ENCODE results near the gene ZNF622. TPM values are rescaled to one million over a fixed set of nuclear protein-coding genes. Genes with fewer than 3 reads are reported as not detected.
"Not testable (repeated sequence)": the region's sequence is repeated elsewhere in the genome, so short reads cannot be mapped to it uniquely, and the experiment has no call there.

ZNF622 gene
- total and polyA plus RNA-seq, 3 donors from 2014 or later, result 24.5 to 36.3 (median 24.8) TPM

GRCh38 chr5:16483361-16483760 lies 17.8 kb upstream of the ZNF622 start:
- Histone ChIP-seq H3K4me3 (no peak overlapping the region), H3K4me1 (no peaks in the 10 kb centered on the region), H3K27ac (no peak overlapping the region), H3K36me3 (ENCODE audit: low read depth, missing control alignments) (no peaks in the 10 kb centered on the region), H3K9me3 (no peaks in the 10 kb centered on the region), H3K27me3 (no peaks in the 10 kb centered on the region)
- intact Hi-C loops (cut with DNase I; ENCODE audit: low total_unique reads), result no loop called here
- no peak for TF ChIP-seq CTCF (IDR thresholded peaks at IDR 0.05)
- no peak for TF ChIP-seq POLR2A (IDR thresholded peaks at IDR 0.05)
- DNase-seq, result no peak

- no peak overlapping the region for H3K27ac ChIP-seq
- no peak overlapping the region for H3K4me3 ChIP-seq
- H3K27me3 ChIP-seq, result no peaks in the 10 kb centered on the region
- no peaks in the 10 kb centered on the region for H3K36me3 ChIP-seq (ENCODE audit: low read depth, missing control alignments)
- intact Hi-C loops (cut with DNase I; ENCODE audit: low total_unique reads), result no loop called here
- no peak for DNase-seq
- H3K4me1 ChIP-seq, result no peaks in the 10 kb centered on the region
- no peak for TF ChIP-seq POLR2A (IDR thresholded peaks at IDR 0.05)
- no peak for TF ChIP-seq CTCF (IDR thresholded peaks at IDR 0.05)
- no peaks in the 10 kb centered on the region for H3K9me3 ChIP-seq
- 44 to 61% methylated on average over 2 of the region's 2 CpGs for WGBS, 2 donors
Observed at GRCh38 chr5:16482891-16483290, 17.3 kb upstream of the ZNF622 start.

- WGBS, 2 donors, result 89 to 90% methylated on average over 6 of the region's 6 CpGs
- Histone ChIP-seq H3K27me3 (no peaks in the 10 kb centered on the region), H3K9me3 (no peaks in the 10 kb centered on the region), H3K27ac (no peak overlapping the region), H3K4me3 (no peak overlapping the region), H3K4me1 (no peaks in the 10 kb centered on the region), H3K36me3 (ENCODE audit: low read depth, missing control alignments) (no peaks in the 10 kb centered on the region)
- DNase-seq, result no peak
- TF ChIP-seq CTCF (IDR thresholded peaks at IDR 0.05) (no peak), POLR2A (IDR thresholded peaks at IDR 0.05) (no peak)
- intact Hi-C loops (cut with DNase I; ENCODE audit: low total_unique reads), result no loop called here
Observed at GRCh38 chr5:16480821-16481538, 15.4 kb upstream of the ZNF622 start.

GRCh38 chr5:16480144-16480543 lies 14.5 kb upstream of the ZNF622 start:
- H3K4me1 ChIP-seq, result no peaks in the 10 kb centered on the region
- intact Hi-C loops (cut with DNase I; ENCODE audit: low total_unique reads), result no loop called here
- H3K9me3 ChIP-seq, result no peaks in the 10 kb centered on the region
- no peaks in the 10 kb centered on the region for H3K27me3 ChIP-seq
- H3K36me3 ChIP-seq (ENCODE audit: low read depth, missing control alignments), result no peaks in the 10 kb centered on the region
- no peak for DNase-seq
- H3K27ac ChIP-seq, result no peak overlapping the region
- no peak for TF ChIP-seq CTCF (IDR thresholded peaks at IDR 0.05)
- TF ChIP-seq POLR2A (IDR thresholded peaks at IDR 0.05), result no peak
- H3K4me3 ChIP-seq, result no peak overlapping the region

- TF ChIP-seq POLR2A (IDR thresholded peaks at IDR 0.05) (no peak), CTCF (IDR thresholded peaks at IDR 0.05) (no peak)
- intact Hi-C loops (cut with DNase I; ENCODE audit: low total_unique reads), result loop anchor here (10.0 kb wide), 1 partner anchor 717 kb away; no protein-coding TSS in a partner anchor
- Histone ChIP-seq H3K4me1 (no peaks in the 10 kb centered on the region), H3K4me3 (no peak overlapping the region), H3K27ac (no peak overlapping the region), H3K36me3 (ENCODE audit: low read depth, missing control alignments) (no peaks in the 10 kb centered on the region), H3K9me3 (no peaks in the 10 kb centered on the region), H3K27me3 (no peaks in the 10 kb centered on the region)
- 39 to 60% methylated on average over 3 of the region's 3 CpGs for WGBS, 2 donors
- DNase-seq, result no peak
Observed at GRCh38 chr5:16477541-16477940, 11.9 kb upstream of the ZNF622 start.

- not testable (repeated sequence) for H3K4me1 ChIP-seq; H3K27me3 ChIP-seq; DNase-seq; H3K9me3 ChIP-seq; H3K4me3 ChIP-seq; H3K27ac ChIP-seq; H3K36me3 ChIP-seq (ENCODE audit: low read depth, missing control alignments)
- WGBS, 2 donors, result 90 to 92% methylated on average over 3 of the region's 3 CpGs
- intact Hi-C loops (cut with DNase I; ENCODE audit: low total_unique reads), result loop anchor here (10.0 kb wide), 1 partner anchor 718 kb away; no protein-coding TSS in a partner anchor
Observed at GRCh38 chr5:16476417-16476816, 10.8 kb upstream of the ZNF622 start.
